GM18867 (cell line): ENCODE measurements around the gene AGTPBP1.
"Not testable (repeated sequence)": the region's sequence is repeated elsewhere in the genome, so short reads cannot be mapped to it uniquely, and the experiment has no call there.

ENCODE experiments used
- ATAC-seq: cut with Tn5 transposase; IDR thresholded peaks from one replicate; pipeline ENCODE4 v1.9.1; 2021; ENCODE audit warnings: mild to moderate bottlenecking, moderate library complexity; ENCODE audit not compliant: unreplicated experiment

The AGTPBP1 gene, protein sequence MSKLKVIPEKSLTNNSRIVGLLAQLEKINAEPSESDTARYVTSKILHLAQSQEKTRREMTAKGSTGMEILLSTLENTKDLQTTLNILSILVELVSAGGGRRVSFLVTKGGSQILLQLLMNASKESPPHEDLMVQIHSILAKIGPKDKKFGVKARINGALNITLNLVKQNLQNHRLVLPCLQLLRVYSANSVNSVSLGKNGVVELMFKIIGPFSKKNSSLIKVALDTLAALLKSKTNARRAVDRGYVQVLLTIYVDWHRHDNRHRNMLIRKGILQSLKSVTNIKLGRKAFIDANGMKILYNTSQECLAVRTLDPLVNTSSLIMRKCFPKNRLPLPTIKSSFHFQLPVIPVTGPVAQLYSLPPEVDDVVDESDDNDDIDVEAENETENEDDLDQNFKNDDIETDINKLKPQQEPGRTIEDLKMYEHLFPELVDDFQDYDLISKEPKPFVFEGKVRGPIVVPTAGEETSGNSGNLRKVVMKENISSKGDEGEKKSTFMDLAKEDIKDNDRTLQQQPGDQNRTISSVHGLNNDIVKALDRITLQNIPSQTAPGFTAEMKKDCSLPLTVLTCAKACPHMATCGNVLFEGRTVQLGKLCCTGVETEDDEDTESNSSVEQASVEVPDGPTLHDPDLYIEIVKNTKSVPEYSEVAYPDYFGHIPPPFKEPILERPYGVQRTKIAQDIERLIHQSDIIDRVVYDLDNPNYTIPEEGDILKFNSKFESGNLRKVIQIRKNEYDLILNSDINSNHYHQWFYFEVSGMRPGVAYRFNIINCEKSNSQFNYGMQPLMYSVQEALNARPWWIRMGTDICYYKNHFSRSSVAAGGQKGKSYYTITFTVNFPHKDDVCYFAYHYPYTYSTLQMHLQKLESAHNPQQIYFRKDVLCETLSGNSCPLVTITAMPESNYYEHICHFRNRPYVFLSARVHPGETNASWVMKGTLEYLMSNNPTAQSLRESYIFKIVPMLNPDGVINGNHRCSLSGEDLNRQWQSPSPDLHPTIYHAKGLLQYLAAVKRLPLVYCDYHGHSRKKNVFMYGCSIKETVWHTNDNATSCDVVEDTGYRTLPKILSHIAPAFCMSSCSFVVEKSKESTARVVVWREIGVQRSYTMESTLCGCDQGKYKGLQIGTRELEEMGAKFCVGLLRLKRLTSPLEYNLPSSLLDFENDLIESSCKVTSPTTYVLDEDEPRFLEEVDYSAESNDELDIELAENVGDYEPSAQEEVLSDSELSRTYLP

DNA sequence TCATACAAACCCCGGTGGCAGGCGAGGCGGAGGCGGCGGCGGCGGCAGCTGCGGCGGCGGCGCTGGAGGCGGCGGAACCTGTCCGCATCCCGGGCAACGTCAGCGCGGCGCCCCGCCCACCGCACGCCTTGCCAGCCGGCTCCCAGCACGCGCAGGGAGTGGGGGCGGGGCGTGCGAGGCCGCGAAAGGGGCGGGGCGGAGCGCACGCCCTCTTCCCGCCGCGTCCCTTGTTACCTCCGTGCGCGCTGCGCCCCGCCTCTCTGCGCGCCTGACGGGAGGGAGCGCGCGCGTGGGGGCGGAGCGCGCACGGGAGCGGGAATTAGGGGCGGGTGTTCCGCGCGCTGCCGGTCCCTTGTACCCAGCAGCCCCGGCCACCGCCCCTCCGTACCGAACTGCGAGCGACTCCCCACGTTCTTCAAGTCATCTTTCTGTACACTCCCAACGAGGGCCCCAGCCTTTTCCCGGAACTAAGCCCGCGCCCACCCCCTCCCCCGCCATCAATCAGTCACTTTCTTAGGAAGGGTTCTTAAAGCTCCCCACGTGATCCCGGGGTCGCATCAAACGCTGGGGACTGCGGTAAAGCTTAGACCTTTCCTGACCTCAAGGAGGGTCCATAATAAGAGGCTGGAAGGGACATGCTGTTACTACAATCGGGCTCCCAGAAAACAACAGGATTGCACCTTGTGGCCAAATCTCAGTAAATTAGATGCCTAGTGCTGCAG lies at the start of gene AGTPBP1:
AGTPBP1 (minus strand) TSS at position 80 of the 722 bp plus-strand sequence. CDS start 29,421 bp downstream, outside the sequence.
- peak; percentile 85 for ATAC-seq

DNA sequence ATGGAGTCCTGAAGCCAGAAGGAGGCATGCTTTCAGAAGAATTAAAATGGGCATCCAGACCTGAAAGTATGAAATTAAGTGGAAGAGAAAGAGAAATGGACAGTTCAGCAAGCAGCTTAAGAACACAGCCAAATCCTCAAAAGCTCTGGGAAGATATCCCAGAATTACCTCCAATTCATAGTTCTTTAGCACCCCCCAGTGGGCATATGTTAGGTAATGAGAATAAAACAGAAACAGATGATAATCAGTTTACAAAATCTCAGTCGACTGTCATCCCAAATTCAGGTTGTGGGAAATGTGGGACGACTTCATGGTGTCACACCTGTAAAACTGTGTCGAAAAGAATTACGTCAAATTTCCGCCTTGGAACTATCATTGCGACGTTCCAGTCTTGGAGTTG lies 44.4 kb upstream of the AGTPBP1 start:
- not testable (repeated sequence) for ATAC-seq

DNA sequence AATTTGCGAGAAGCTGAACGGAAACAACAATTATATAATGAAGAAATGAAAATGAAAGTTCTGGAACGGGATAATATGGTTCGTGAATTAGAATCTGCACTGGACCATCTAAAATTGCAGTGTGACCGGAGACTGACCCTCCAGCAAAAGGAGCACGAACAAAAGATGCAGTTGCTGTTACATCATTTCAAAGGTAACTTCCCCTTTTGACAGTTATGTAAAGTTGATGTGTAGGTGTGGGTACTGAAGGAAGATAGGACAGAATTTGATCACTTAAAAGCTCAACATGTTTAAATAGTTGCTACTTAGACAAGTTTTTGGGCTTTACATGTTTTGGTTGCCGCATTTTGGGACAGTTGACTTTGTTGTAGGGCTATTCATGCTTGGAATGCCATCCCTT lies 32.1 kb upstream of the AGTPBP1 start:
- peak; percentile 70 for ATAC-seq

DNA sequence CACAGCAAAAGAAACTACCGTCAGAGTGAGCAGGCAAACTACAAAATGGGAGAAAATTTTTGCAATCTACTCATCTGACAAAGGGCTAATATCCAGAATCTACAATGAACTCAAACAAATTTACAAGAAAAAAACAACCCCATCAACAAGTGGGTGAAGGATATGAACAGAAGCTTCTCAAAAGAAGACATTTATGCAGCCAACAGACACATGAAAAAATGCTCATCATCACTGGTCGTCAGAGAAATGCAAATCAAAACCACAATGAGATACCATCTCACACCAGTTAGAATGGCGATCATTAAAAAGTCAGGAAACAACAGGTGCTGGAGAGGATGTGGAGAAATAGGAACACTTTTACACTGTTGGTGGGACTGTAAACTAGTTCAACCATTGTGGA lies 20.0 kb upstream of the AGTPBP1 start:
- ATAC-seq: not testable (repeated sequence)

DNA sequence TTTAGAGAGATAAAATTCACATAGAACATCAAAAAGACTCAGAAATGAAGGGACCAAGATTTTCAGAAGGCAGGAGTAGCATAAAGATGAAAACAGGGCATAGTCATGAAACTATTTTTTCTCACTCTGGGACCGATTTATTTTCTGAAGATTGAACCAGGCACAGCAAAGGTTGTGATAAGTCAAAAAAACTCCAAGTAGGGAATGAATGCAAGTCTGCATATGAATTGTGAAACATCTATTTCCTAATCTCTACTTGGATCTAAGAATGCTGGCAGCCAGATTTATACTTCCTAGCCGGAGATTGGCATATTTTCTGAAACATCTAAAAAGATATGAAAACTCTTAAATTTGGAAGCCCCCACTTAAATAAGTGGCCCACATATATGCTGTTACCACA lies 16.0 kb upstream of the AGTPBP1 start:
- ATAC-seq: not testable (repeated sequence)

DNA sequence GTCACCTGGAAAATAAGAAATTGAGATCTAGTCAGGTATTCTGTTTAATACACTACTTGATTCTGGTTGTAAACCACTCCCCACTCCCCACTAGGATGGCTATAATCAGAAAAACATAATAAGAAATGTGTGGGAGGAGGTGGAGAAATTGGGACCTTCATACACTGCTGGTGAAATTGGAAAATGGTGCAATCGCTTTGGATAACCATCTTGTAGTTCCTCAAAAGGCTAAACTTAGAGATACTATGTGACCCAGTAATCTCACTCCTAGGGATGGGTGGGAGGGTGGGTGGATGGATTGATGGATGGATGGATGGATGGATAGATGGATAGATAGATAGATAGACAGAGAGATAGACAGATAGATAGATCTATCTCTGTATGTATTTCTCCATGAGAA lies 14.5 kb upstream of the AGTPBP1 start:
- not testable (repeated sequence) for ATAC-seq

DNA sequence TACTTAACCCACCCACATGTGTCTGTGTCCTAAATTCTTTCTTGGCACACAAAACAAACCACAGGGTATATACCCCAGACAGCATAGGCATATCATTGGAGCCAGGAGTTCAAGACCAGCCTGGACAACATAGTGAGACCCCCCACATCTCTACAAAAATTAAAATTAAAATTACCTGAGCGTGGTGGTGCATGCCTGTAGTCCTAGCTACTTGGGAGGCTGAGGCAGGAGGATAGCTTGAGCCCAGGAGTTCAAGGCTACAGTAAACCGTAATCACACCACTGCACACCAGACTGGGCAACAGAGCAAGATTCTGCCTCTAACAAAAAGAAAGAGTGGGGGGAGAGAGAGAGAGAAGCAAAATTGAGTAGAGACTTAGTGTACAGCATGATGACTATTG lies 4.6 kb upstream of the AGTPBP1 start:
- no peak for ATAC-seq

DNA sequence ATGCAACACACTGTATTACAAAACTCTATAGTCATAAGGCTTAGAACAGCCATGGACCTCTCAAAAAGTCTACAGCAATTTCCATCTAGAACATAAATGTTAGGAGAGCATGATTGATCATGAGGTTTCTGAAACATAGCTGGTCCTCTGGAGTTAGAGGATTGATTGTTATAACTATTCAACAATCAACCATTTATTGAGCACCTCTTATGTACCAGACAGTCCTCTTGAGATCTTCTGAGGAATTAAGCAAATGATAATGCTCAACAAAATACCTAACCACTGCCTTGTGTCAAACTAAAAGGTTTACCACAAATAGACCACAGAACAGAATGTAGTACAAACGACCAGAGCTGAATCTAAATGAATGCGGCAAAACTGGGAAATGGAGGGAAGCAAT lies 3.4 kb upstream of the AGTPBP1 start:
- ATAC-seq: no peak

DNA sequence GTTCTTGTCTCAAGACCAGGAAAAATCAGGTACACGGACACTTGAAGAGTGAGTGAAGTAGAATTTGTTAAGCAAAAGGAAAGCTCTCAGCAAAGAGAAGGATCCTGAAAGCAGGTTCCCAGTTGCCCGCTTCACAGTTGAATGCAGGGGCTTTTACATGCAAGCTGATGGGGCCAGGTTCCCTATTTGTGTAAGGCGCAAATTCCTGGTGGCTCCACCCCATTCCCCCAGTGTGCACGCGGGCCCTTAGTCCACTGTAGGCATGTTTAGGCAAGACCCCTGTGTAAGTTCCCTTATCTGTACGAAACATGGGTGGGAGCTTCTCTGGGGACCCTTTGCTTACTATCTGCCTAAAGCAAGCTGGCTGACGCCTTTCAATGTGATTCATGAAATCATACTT lies 2.7 kb upstream of the AGTPBP1 start:
- ATAC-seq: no peak

DNA sequence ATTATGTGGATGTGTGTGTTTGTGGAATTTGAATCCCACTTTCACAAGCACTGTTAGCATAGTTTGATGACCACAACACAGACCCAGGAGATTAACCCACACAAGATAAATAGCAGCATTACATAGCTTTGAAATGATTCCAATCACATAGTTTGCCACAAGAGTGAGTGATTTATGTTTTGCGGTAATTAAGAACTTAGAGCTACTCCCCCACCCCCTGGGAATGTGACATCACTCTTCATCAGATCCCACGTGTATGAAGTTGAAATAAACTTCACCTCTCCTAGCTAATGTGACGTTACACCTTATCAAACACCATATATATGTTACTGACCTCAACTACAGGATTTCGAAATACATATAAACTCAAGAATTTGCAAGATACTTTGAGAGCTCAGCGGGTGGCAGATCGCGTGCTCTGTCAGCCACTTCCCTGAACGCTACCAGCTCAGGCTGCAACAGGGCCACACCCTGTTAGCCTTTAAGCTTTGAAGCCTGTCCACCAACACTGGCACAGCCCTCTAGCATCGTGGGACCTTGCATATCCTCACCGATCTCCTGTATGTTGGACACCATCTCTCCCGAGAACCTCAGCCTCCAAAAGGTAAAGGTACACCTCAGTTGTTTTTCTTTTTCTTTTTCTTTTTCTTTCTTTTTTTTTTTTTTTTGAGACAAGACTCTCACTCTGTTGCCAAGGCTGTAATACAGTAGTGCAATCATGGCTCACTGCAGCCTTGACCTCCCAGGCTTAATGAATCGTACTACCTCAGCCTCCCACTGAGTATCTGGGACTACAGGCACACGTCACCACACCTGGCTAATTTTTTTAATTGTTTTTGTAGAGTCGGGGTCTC lies 1.7 kb upstream of the AGTPBP1 start:
- ATAC-seq: no peak

DNA sequence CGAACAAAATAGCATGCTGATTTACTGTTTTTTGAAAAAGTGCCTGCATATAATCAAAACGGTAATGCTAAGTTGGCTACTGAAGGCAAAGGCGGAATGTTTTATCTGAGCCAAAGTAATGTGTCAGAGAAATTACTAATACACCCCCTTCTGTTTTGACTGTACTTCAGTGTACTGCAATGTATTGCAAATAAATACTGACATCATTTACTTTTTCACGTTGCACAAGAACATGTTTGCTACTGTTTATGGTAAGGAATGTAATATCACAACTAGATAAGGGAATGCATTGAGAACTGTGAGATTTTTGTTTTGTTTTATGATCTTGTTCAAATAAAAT lies 813 bp upstream of the AGTPBP1 start:
- no peak for ATAC-seq

DNA sequence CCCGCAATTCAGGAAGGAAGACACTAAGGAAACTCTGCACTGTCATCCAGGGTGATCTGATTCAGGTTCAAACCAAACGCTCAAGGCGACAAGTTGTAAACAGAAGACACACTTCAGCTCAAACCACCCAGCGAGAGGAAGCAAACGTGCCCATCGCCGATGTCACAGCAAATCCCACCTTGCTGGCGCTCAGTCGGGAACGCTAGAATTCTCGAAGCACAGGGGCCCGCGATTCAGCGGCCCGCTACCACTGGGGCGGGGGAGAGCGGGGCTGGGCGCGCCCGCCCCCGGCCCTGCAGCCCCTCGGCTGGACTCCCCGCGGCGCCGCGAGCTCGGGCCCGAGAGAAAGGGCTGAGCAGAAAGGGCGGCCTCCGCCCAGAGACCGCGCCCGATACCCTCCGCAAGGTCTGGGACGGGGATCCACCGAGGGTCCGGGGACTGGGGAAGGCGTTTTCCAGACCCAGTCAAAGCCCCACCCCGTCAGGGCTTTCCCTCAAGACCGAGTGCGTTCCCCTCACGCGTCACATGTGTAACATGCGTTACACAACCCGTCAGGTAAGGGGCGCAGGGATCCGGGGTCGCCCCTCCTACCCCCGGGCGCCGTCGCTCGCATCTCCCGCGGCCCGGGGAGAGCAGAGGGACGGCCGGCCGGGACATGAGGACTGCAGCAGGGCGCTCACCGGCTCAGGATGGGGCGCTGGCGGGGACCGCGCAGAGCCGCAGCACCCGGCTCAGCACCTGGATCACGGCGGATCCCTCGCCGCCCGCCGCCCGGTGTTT lies 469 bp downstream of the AGTPBP1 start:
- peak; percentile 47 for ATAC-seq

DNA sequence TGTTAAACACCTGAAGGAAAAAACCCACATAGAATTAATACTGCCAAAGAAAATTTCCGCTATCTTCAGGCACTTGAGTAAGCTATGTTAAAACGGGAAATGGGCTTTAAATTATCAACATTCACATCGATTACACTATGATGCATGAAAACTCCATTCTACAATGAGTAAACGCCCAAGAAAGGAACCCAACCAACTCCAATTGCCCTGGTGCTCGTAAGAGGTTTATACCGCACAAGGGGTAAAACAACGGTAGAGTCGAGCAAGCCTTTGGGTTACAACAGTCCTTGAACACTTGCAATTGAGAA lies 1.0 kb downstream of the AGTPBP1 start:
- no peak for ATAC-seq

DNA sequence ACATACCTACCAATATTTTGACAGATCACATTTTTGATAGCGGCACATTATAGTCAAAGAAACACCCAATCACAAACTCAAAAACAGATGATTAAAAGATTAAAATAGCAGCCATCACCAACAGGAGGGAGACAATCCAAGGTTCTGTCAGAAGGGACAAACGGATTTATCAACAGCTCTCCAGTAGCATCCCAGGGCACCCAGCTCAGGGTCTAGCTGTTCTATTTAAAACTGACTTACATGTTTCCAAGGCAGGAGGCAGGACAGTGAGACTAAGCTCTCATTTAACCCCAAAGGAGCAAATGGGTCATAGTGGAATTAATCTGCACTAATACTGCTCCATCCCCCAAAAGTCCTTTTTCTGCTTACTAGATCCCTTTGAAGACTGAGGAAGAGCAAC lies 3.2 kb downstream of the AGTPBP1 start:
- ATAC-seq: no peak

DNA sequence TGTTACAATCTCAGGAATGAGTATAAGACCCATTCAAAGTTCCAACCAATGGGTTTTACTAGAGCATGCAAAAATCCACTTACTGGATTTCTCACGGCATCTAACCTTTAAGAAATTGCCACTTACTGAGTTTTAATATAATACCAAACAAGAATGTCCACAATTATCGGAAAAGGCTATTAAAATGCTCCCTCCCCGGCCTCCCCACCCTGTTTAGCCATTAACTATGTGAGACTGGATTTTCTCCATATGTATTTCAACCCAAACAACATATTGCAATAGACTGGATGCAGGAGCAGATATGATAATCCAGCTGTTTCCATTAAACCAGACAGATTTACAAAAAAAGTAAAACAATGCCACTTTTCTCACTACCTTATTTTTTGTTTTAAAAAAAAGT lies 4.1 kb downstream of the AGTPBP1 start:
- no peak for ATAC-seq

DNA sequence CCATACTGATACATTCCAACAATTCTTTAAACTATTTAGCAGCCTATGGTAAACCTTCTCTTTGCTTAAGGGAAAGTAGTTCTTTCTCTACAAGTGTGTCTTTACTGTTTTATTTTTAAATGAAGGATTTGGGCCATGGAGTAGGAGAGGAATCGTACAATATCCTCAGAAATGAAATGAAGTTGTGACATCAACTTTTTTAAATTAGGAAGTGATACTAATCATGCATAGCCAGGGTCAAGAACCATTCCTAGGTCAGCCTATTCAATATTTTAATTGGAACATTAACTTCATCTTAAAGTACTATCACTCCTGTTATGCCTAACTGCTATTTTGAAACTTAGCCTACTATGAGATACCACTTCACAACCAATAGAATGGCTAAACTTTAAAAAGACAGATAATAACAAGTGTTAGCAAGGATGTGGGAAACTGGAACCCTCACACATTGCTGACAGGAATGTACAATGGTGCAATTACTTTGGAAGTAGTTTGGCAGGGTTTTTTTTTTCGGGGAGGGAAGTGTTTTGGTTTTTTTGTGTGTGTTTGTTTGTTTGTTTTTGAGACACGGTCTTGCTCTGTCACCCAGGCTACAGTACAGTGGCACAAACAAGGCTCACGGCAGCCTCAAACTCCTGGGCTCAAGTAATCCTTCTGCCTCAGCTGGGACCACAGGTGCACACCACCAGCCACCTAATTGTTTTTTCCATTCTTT lies 10.7 kb downstream of the AGTPBP1 start:
- no peak for ATAC-seq

DNA sequence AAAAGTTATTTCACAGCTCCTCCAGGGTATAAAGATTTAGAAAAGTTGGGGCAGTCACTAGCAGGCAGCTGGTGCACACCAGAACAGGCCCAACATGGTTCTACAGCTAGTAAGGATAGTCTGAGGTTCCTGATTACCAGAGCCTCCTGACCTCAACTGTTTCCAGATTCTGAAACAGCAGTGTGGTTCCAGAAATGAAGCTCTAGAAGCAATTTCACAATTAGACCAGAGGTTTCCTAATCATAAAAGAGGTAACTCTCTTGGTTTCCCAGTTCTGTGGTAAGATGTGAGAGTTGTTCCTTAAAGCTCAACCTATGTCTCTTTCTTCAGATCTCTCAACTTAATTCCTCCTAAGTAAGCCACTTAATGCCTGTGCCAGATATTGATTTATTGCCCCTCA lies 11.9 kb downstream of the AGTPBP1 start:
- ATAC-seq: no peak

DNA sequence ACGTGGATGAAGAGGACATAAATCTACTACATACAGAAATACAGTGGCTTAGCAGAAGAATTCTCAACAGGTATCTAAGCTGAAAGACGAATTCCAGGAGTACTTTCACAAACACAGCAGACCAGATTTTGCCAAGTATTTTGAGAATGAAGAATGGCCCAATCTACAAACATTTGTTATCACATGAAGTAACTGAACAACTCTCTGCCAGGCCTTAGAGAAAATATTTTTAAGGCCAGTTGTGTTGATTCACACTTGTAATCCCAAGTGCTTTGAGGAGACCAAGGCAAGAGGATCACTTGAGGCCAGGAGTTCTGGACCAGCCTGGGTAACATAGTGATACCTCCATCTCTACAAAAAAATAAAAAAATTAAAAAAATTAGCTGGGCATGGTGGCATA lies 14.3 kb downstream of the AGTPBP1 start:
- no peak for ATAC-seq

DNA sequence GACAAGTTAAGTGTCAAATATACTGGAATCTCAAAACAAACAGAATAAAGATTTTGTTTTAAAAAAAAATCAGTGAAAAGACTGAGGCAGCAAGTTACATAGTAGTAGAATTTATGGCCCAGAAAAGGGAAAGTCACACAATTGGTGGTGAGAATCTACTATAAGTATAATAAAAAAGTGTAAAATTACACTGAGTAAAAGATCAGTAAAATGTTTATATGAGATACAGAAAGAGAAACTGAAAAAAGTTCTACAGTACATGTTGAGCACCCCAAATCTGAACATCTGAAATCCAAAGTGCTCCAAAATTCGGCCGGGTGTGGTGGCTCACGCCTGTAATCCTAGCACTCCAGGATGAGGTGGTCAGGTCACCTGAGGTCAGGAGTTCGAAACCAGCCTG lies 15.0 kb downstream of the AGTPBP1 start:
- ATAC-seq: no peak
